CD4-positive, CD25-positive, alpha-beta regulatory T cell (primary cell): ENCODE results near the gene PRR13. TPM values are rescaled to one million over a fixed set of nuclear protein-coding genes. Genes with fewer than 3 reads are reported as not detected.
A peak's percentile ranks its signal among the peaks of the same experiment; 100 is the strongest.
"Not testable (repeated sequence)": the region's sequence is repeated elsewhere in the genome, so short reads cannot be mapped to it uniquely, and the experiment has no call there.

Experiments
- ATAC-seq, 2 donors: fragments of 150-1000 bp; cut with Tn5 transposase; one replicate each; pipeline ENCODE4 v1.10.0; 2021; ENCODE audit warnings: low read depth in 2 of 2, moderate number of reproducible peaks in 2 of 2, moderate library complexity in 1 of 2
- DNase-seq, 3 donors: peaks; one replicate each; pipeline versions ENCODE4 v3.0.0 to v3.0.0-alpha.2; 2012 to 2022; ENCODE audit warnings: mixed read lengths in 1 of 3
- H3K27ac ChIP-seq: one replicate; pipeline ENCODE4 v1.7.0; 2013; ENCODE audit warnings: mild to moderate bottlenecking, low read length; ENCODE audit not compliant: insufficient read depth, poor library complexity, severe bottlenecking
- H3K27me3 ChIP-seq: one replicate; pipeline ENCODE4 v1.7.0; 2013; ENCODE audit warnings: low read length; ENCODE audit not compliant: control insufficient read depth, insufficient read depth
- H3K36me3 ChIP-seq: one replicate; pipeline ENCODE4 v1.7.0; 2013; ENCODE audit warnings: mild to moderate bottlenecking, low read length, moderate library complexity; ENCODE audit not compliant: control insufficient read depth, insufficient read depth
- H3K4me1 ChIP-seq: 2 replicates; pipeline ENCODE4 v1.7.0; 2013; ENCODE audit warnings: mild to moderate bottlenecking, low read length; ENCODE audit not compliant: insufficient read depth, control insufficient read depth, poor library complexity, severe bottlenecking
- H3K4me3 ChIP-seq: one replicate; pipeline ENCODE4 v1.7.0; 2013; ENCODE audit warnings: low read depth, mild to moderate bottlenecking, low read length, moderate library complexity
- H3K9me3 ChIP-seq, 2 experiments: 1 replicate in 1 of 2; 2 replicates in 1 of 2; pipeline ENCODE4 v1.7.0; 2013; ENCODE audit warnings: low read length in 2 of 2, mild to moderate bottlenecking in 1 of 2, moderate library complexity in 1 of 2; ENCODE audit not compliant: control insufficient read depth in 2 of 2
- H3K27ac Mint-ChIP-seq, 3 donors: one replicate each; pipeline ENCODE4 v1.8.0; 2020 to 2022; ENCODE audit warnings: mild to moderate bottlenecking in 3 of 3, mixed read lengths in 3 of 3, moderate library complexity in 2 of 3
- H3K27me3 Mint-ChIP-seq: one replicate; pipeline ENCODE4 v1.8.0; 2022; ENCODE audit warnings: mild to moderate bottlenecking, mixed read lengths
- H3K36me3 Mint-ChIP-seq: one replicate; pipeline ENCODE4 v1.8.0; 2020; ENCODE audit warnings: mixed read lengths
- H3K4me1 Mint-ChIP-seq, 4 donors: one replicate each; pipeline ENCODE4 v1.8.0; 2020 to 2022; ENCODE audit warnings: mixed read lengths in 4 of 4, mild to moderate bottlenecking in 1 of 4
- H3K4me3 Mint-ChIP-seq, 4 donors: one replicate each; pipeline ENCODE4 v1.8.0; 2020 to 2022; ENCODE audit warnings: mild to moderate bottlenecking in 4 of 4, mixed read lengths in 4 of 4, moderate library complexity in 3 of 4
- H3K9me3 Mint-ChIP-seq, 7 donors: one replicate each; pipeline ENCODE4 v1.8.0; 2020 to 2022; ENCODE audit warnings: mixed read lengths in 7 of 7, mild to moderate bottlenecking in 3 of 7, moderate library complexity in 2 of 7
- polyA plus RNA-seq, 4 donors: library from polyadenylated mRNA; unstranded; fragments of 300-500 nt; fragmentation: Illumina TruSeq; gene quantifications; one replicate each; pipeline ENCODE4 v1.2.3, GENCODE V29; 2021
- total RNA-seq: library from RNA; stranded (reverse); gene quantifications from one replicate; pipeline ENCODE4 v1.2.3, GENCODE V29; 2022

The PRR13 gene, protein sequence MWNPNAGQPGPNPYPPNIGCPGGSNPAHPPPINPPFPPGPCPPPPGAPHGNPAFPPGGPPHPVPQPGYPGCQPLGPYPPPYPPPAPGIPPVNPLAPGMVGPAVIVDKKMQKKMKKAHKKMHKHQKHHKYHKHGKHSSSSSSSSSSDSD
- total RNA-seq (187 TPM), polyA plus RNA-seq (100 to 1,000 TPM; 525 to 639 (median 574) TPM)

DNA sequence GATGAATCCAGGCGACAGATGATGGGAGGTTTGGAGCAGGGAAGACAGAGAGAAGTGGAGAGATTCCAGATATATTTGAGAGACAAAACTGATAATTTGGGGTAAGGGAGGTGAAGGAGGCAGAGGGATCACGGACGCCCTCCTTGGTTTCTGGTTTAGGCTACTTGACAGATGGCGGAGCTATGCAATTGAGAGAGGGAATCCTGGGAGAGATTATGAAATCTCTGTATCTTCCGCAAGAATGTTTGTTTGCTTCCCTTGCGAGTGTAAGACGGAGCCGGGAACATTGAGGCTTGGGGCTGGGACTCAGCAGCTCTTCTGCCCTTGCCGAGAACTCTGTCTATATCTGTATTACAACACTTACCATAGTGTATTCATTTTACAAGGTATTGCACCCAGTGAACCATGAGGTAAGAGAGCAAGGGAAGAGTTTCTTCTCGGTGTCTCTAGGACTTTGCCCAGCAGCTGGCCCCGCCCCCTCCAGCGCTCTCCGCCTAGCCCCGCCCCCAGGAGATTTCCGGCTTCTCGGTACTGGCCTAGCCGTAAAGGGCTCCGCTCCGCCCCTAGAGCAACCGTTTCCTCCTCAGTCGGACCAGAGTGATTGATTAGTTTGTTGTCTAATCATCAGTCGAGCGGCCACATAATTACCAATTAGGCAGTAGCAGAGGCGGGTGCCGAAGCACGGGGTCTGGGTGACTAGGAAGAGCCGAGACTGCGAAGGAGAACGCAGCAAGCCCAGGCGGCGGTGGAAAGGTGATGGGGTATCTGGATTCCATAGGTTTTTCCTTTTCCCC lies at the start of gene PRR13:
PRR13 (plus strand) TSS at position 695 of the 794 bp plus-strand sequence. CDS start 981 bp downstream, outside the sequence.
- Histone ChIP-seq H3K27me3 (no peaks in the 10 kb centered on the region), H3K9me3 (no peaks in the 10 kb centered on the region), H3K4me3 (peak within 1 kb of the TSS; percentile 91), H3K36me3 (peaks cover 21% of the 10 kb centered on the region), H3K27ac (peak within 1 kb of the TSS; percentile 87), H3K4me1 (peaks cover 41% of the 10 kb centered on the region)
- Mint-ChIP-seq H3K27me3 (no peaks in the 10 kb centered on the region), H3K36me3 (peaks cover 27% of the 10 kb centered on the region), H3K4me3 (peak within 1 kb of the TSS; percentile 97 to 100 (median 98)), H3K27ac (peak within 1 kb of the TSS; percentile 96 to 99 (median 97)), H3K9me3 (no peaks in the 10 kb centered on the region), H3K4me1 (peaks cover 4 to 47% (median 32%) of the 10 kb centered on the region in 4 donors)
- ATAC-seq, result peak; percentile 99 to 100
- peak; percentile 97 to 100 (median 98) for DNase-seq

DNA sequence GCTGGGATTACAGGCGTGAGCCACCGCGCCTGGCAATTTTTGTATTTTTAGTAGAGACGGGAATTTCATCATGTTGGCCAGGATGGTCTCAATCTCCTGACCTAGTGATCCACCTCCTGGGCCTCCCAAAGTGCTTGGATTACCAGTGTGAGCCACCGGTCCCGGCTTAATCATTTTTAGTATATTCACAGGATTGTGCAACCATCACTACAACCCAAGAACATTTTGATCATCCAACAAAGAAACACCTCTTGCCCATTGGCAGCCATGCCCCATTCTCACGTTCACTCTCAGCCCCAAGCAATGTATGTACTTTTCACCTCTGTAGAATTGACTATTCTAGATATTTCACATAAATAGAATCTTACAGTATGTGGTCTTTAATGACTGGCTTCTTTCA lies 41.6 kb upstream of the PRR13 start:
- Histone ChIP-seq H3K36me3 (peaks cover 17% of the 10 kb centered on the region), H3K9me3 (no peaks in the 10 kb centered on the region), H3K4me3 (no peak overlapping the region), H3K4me1 (peaks cover 12% of the 10 kb centered on the region), H3K27ac (no peak overlapping the region), H3K27me3 (no peaks in the 10 kb centered on the region)
- Mint-ChIP-seq H3K4me1 (peaks cover 8 to 33% (median 24%) of the 10 kb centered on the region in 4 donors), H3K4me3 (no peak overlapping the region), H3K27ac (peak overlapping the region in 1 of 3 donors; percentile 55), H3K36me3 (peaks cover 7% of the 10 kb centered on the region), H3K27me3 (no peaks in the 10 kb centered on the region), H3K9me3 (no peaks in the 10 kb centered on the region)
- DNase-seq (no peak), ATAC-seq (no peak)

DNA sequence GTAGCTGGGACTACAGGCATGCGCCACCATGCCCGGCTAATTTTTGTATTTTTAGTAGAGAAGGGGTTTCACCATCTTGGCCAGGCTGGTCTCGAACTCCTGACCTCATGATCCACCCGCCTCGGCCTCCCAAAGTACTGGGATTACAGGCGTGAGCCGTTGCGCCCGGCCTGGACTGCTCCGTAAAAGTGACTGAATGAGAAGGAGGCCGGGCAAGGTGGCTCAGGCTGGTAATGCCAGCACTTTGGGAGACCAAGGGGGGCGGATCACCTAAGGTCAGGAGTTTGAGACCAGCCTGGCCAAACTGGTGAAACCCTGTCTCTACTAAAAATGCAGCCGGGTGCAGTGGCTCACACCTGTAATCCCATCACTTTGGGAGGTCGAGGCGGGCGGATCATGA lies 39.2 kb upstream of the PRR13 start:
- peaks cover 12% of the 10 kb centered on the region for H3K4me1 ChIP-seq

GRCh38 chr12:53402871-53403270 lies 38.7 kb upstream of the PRR13 start:
- ATAC-seq (no peak), DNase-seq (no peak)
- H3K36me3 Mint-ChIP-seq, result peaks cover 12% of the 10 kb centered on the region
- H3K27ac ChIP-seq, result no peak overlapping the region
- H3K27me3 ChIP-seq, result no peaks in the 10 kb centered on the region
- no peak overlapping the region for H3K27ac Mint-ChIP-seq
- H3K9me3 Mint-ChIP-seq, result no peaks in the 10 kb centered on the region
- no peak overlapping the region for H3K4me3 ChIP-seq
- no peaks in the 10 kb centered on the region for H3K27me3 Mint-ChIP-seq
- no peak overlapping the region for H3K4me3 Mint-ChIP-seq
- H3K9me3 ChIP-seq, result no peaks in the 10 kb centered on the region
- H3K4me1 Mint-ChIP-seq, result peaks cover 5 to 20% (median 14%) of the 10 kb centered on the region in 4 donors
- H3K36me3 ChIP-seq, result peaks cover 24% of the 10 kb centered on the region
- H3K4me1 ChIP-seq, result peaks cover 8% of the 10 kb centered on the region

More for the DNA sequence above, 39.2 kb upstream of the PRR13 start:
- not testable (repeated sequence) for H3K27me3 ChIP-seq, H3K27ac ChIP-seq, H3K4me3 Mint-ChIP-seq, H3K9me3 Mint-ChIP-seq, H3K9me3 ChIP-seq, H3K27ac Mint-ChIP-seq, H3K4me3 ChIP-seq, H3K27me3 Mint-ChIP-seq, DNase-seq, ATAC-seq
- peaks cover 23% of the 10 kb centered on the region for H3K36me3 ChIP-seq
- Mint-ChIP-seq H3K36me3 (peaks cover 12% of the 10 kb centered on the region), H3K4me1 (peaks cover 8 to 25% (median 18%) of the 10 kb centered on the region in 4 donors)

GRCh38 chr12:53410951-53411350 lies 30.6 kb upstream of the PRR13 start:
- no peaks in the 10 kb centered on the region for H3K9me3 Mint-ChIP-seq
- H3K4me3 Mint-ChIP-seq, result no peak overlapping the region
- peaks cover 49% of the 10 kb centered on the region for H3K36me3 ChIP-seq
- H3K9me3 ChIP-seq, result no peaks in the 10 kb centered on the region
- H3K27ac ChIP-seq, result no peak overlapping the region
- ATAC-seq (no peak), DNase-seq (no peak)
- H3K27me3 Mint-ChIP-seq, result no peaks in the 10 kb centered on the region
- H3K36me3 Mint-ChIP-seq, result peaks cover 26% of the 10 kb centered on the region
- H3K4me1 ChIP-seq, result peaks cover 6% of the 10 kb centered on the region
- H3K4me1 Mint-ChIP-seq, result peaks cover 16 to 33% (median 25%) of the 10 kb centered on the region in 4 donors
- H3K27ac Mint-ChIP-seq, result peak overlapping the region in 2 of 3 donors; percentile 15 to 34
- no peak overlapping the region for H3K4me3 ChIP-seq
- H3K27me3 ChIP-seq, result no peaks in the 10 kb centered on the region

DNA sequence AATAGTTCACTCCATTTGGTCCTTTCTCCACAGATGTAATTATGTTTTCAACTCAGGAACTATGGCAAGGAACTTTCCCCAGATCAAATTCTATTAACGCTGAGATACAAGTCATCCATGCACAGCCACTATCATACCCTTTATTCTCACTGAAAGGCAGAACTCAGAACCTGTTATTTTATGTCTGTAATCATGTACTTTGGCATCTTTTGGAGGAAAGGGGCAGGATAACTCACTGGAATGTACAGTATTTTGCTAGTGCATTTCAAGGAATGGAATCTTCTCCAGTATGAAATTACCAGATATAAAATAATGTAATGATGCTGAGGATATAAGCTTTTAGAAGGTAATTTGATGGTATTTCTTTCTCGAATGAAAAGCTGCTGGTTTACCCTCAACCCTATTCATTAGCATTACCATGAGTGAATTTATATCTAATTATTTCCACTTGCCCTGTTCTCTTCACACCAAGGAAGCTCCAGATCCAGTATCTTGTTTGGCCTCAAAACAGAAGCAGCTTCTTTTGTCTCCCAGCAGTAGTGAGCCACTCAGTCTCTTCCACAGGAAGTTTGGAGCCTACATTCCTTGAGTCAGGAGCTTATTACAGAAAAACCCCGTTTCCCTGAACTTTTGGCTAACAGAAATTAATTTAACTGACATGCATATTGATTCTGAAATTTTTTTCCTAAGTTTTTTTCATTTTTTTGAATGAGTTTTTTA lies 27.9 kb upstream of the PRR13 start:
- Mint-ChIP-seq H3K4me3 (peak overlapping the region in 1 of 4 donors; percentile 24), H3K36me3 (peaks cover 21% of the 10 kb centered on the region), H3K27ac (peak overlapping the region; percentile 81 to 85 (median 84)), H3K9me3 (no peaks in the 10 kb centered on the region), H3K4me1 (peaks cover 16 to 50% (median 28%) of the 10 kb centered on the region in 4 donors), H3K27me3 (no peaks in the 10 kb centered on the region)
- no peaks in the 10 kb centered on the region for H3K27me3 ChIP-seq
- H3K36me3 ChIP-seq, result peaks cover 35% of the 10 kb centered on the region
- peaks cover 11% of the 10 kb centered on the region for H3K4me1 ChIP-seq
- DNase-seq (no peak), ATAC-seq (no peak)
- peak overlapping the region; percentile 61 for H3K4me3 ChIP-seq
- H3K9me3 ChIP-seq, result no peaks in the 10 kb centered on the region
- peak overlapping the region; percentile 58 for H3K27ac ChIP-seq

DNA sequence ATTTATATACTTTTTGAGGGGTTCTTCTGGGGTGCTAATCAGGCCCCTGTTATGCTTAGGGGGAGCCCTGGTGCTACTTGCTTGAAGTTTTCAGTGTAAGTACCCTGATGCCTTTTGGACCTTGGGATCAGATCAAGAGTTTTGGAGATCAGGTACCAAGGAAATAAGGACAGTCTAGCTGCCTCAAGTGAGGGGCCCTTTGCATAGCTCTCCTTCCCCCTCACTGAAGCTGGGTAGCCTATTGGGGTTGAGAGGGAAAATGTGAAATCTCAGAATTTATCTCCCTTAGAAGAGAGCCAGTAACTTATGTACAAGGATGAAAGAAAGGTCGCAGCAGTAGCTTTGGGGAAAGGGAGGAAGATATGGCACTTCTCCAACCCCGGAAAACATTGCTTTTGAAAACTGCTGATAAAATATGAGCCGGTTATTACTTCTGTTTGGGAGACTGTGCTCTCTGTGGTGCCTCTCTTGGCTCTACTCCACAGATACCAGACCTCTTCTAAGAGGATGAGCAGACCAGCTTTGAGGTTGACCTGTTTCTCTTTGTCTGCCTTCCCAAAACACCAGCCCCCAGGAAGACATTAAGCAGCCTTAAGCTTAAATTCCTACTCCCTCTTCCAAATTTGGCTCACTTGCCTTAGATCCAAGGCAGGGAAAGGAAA lies 26.6 kb upstream of the PRR13 start:
- Mint-ChIP-seq H3K4me3 (no peak overlapping the region), H3K36me3 (peaks cover 17% of the 10 kb centered on the region), H3K9me3 (no peaks in the 10 kb centered on the region), H3K27ac (peak overlapping the region in 2 of 3 donors; percentile 59 to 76), H3K4me1 (peaks cover 24 to 53% (median 29%) of the 10 kb centered on the region in 4 donors), H3K27me3 (no peaks in the 10 kb centered on the region)
- ATAC-seq, result no peak
- Histone ChIP-seq H3K4me1 (peaks cover 11% of the 10 kb centered on the region), H3K27me3 (no peaks in the 10 kb centered on the region), H3K9me3 (no peaks in the 10 kb centered on the region), H3K36me3 (peaks cover 25% of the 10 kb centered on the region), H3K27ac (no peak overlapping the region), H3K4me3 (no peak overlapping the region)
- DNase-seq, result no peak
